GM19372 (cell line): Measurements from ENCODE around the gene DERL3.

Experiments
- ATAC-seq: cut with Tn5 transposase; IDR thresholded peaks from one replicate; pipeline ENCODE4 v1.9.1; 2021; ENCODE audit warnings: mild to moderate bottlenecking, low read depth, moderate library complexity; ENCODE audit not compliant: unreplicated experiment

DERL3 gene

GRCh38 chr22:23833017-23833751 lies 5.6 kb downstream of the DERL3 start:
- ATAC-seq: no peak

GRCh38 chr22:23832226-23833016 lies 6.4 kb downstream of the DERL3 start:
- ATAC-seq: no peak

GRCh38 chr22:23831781-23832180 lies 7.0 kb downstream of the DERL3 start:
- no peak for ATAC-seq

GRCh38 chr22:23831261-23831660 lies 7.5 kb downstream of the DERL3 start:
- ATAC-seq: no peak

- no peak for ATAC-seq
Observed at GRCh38 chr22:23829845-23830372, 8.9 kb downstream of the DERL3 start.

GRCh38 chr22:23828800-23829680 lies 9.8 kb downstream of the DERL3 start:
- ATAC-seq: no peak

GRCh38 chr22:23827351-23827995 lies 11.3 kb downstream of the DERL3 start:
- ATAC-seq: no peak

- ATAC-seq: no peak
Observed at GRCh38 chr22:23826510-23827350, 12.1 kb downstream of the DERL3 start.

GRCh38 chr22:23825246-23825905 lies 13.4 kb downstream of the DERL3 start:
- no peak for ATAC-seq

GRCh38 chr22:23824476-23825245 lies 14.1 kb downstream of the DERL3 start:
- ATAC-seq: no peak

GRCh38 chr22:23823331-23823791 lies 15.4 kb downstream of the DERL3 start:
- no peak for ATAC-seq

GRCh38 chr22:23822101-23822671 lies 16.6 kb downstream of the DERL3 start:
- no peak for ATAC-seq

GRCh38 chr22:23820748-23821211 lies 18.0 kb downstream of the DERL3 start:
- no peak for ATAC-seq

GRCh38 chr22:23818541-23818940 lies 20.3 kb downstream of the DERL3 start:
- ATAC-seq: no peak

- no peak for ATAC-seq
Observed at GRCh38 chr22:23817146-23817545, 21.7 kb downstream of the DERL3 start.

GRCh38 chr22:23816156-23816976 lies 22.4 kb downstream of the DERL3 start:
- ATAC-seq: no peak
